Panc1 (cell line): ENCODE results near the gene LRR1. TPM values are rescaled to one million over a fixed set of nuclear protein-coding genes. Genes with fewer than 3 reads are reported as not detected.

Source experiments
- ATAC-seq: fragments of 200-7000 bp; cut with Tn5 transposase; 2 replicates; pipeline ENCODE4 v1.9.1; 2020; ENCODE audit warnings: mild to moderate bottlenecking, moderate library complexity
- BruUV-seq: library from RNA; stranded (reverse); fragments of 400-500 nt; replicated peaks from 2 replicates; lab custom pipeline; 2021; lab: Mats Ljungman, UMichigan
- CTCF ChIA-PET: fragments of 300-600 bp; sonication (Branson Sonifier 250); formaldehyde crosslinking; loops from one replicate; lab custom pipeline; 2022; ENCODE audit warnings: antibody characterized with exemption; lab: Charles Lee
- POLR2A ChIA-PET: fragments of 300-600 bp; sonication (Branson Sonifier 250); formaldehyde crosslinking; loops from one replicate; lab custom pipeline; 2022; ENCODE audit warnings: antibody characterized with exemption; lab: Charles Lee
- DNase-seq: peaks from one replicate; pipeline ENCODE4 v3.0.0-alpha.2; 2010; ENCODE audit warnings: low read depth, low spot score
- H3K27ac ChIP-seq: 2 replicates; pipeline ENCODE4 v1.5.1; 2011; ENCODE audit warnings: mild to moderate bottlenecking, low read length, inconsistent platforms
- H3K27me3 ChIP-seq: fragments of 200-500 bp; sonication (Bioruptor generic); 2 replicates; pipeline ENCODE4 v1.6.0; 2014; ENCODE audit warnings: low read length, inconsistent platforms; ENCODE audit not compliant: control insufficient read depth, insufficient read depth
- H3K36me3 ChIP-seq: fragments of 200-500 bp; sonication (Bioruptor generic); 2 replicates; pipeline ENCODE4 v1.5.1; 2014; ENCODE audit warnings: inconsistent platforms, mild to moderate bottlenecking, low read length, moderate library complexity; ENCODE audit not compliant: control insufficient read depth, insufficient read depth
- H3K4me1 ChIP-seq: 2 replicates; pipeline ENCODE4 v1.5.1; 2011; ENCODE audit warnings: inconsistent platforms, mild to moderate bottlenecking, low read length, moderate library complexity; ENCODE audit not compliant: control insufficient read depth, insufficient read depth
- H3K4me3 ChIP-seq, 2 experiments: 2 replicates each; pipeline ENCODE4 v1.5.1; 2011 to 2012; ENCODE audit warnings: low read depth in 2 of 2, low read length in 2 of 2, mild to moderate bottlenecking in 2 of 2, inconsistent platforms in 1 of 2, moderate library complexity in 1 of 2
- H3K9me3 ChIP-seq: fragments of 200-500 bp; sonication (Bioruptor generic); 2 replicates; pipeline ENCODE4 v1.5.1; 2014; ENCODE audit warnings: low read depth, mild to moderate bottlenecking, inconsistent platforms, low read length, moderate library complexity; ENCODE audit not compliant: control insufficient read depth, insufficient read depth
- CTCF ChIP-seq: fragments of 450-650 bp; IDR thresholded peaks from 2 replicates; pipeline ENCODE4 v1.5.1; 2017; ENCODE audit warnings: mild to moderate bottlenecking
- POLR2AphosphoS5 ChIP-seq: IDR thresholded peaks from 2 replicates; pipeline ENCODE4 v1.6.1; 2012; ENCODE audit warnings: mild to moderate bottlenecking, low read depth, low read length, moderate library complexity
- REST ChIP-seq, 2 experiments: IDR thresholded peaks; 2 replicates each; pipeline ENCODE4 v1.6.1; 2011 to 2012; ENCODE audit warnings: low read depth in 2 of 2, control low read depth in 1 of 2, low read length in 1 of 2, mild to moderate bottlenecking in 1 of 2, moderate library complexity in 1 of 2; ENCODE audit not compliant: insufficient read depth in 1 of 2
- SIN3A ChIP-seq: IDR thresholded peaks from 2 replicates; pipeline ENCODE4 v1.6.1; 2012; ENCODE audit warnings: low read depth, mild to moderate bottlenecking, low read length, moderate library complexity, borderline replicate concordance; ENCODE audit not compliant: insufficient read depth
- TCF7L2 ChIP-seq: IDR thresholded peaks from 2 replicates; pipeline ENCODE4 v1.6.1; 2011; ENCODE audit warnings: mild to moderate bottlenecking, low read depth, low read length, inconsistent platforms
- in situ Hi-C: cut with HindIII; loops from 2 replicates; pipeline ENCODE4 v1.10.0; 2016; ENCODE audit warnings: low sequenced_read_pairs, low pct_unique_long_range_greater_than_20kb
- intact Hi-C: fragments of 100-400 bp; cut with micrococcal nuclease; formaldehyde crosslinking; loops from one replicate; pipeline ENCODE4 v1.10.0; 2022; ENCODE audit not compliant: unreplicated experiment
- total RNA-seq: library from RNA; stranded (reverse); gene quantifications from one replicate; pipeline ENCODE4 v1.2.1, GENCODE V29; 2021; ENCODE audit not compliant: unreplicated experiment

LRR1 gene
- total RNA-seq, 1 experiment from 2014 or later = 23.3 TPM

GRCh38 chr14:49549881-49550280 lies 48.9 kb upstream of the LRR1 start:
- intact Hi-C loops = no loop called here
- H3K27ac ChIP-seq = no peak overlapping the region

More at GRCh38 chr14:49549881-49550280, 48.9 kb upstream of the LRR1 start:
- TF ChIP-seq TCF7L2 (no peak), CTCF (no peak), SIN3A (no peak), POLR2AphosphoS5 (no peak), REST (IDR thresholded peaks at IDR 0.05; ENCODE audit: insufficient read depth in 1 of 2, low read depth in 2 of 2, low read length in 1 of 2) (no peak)
- no peaks in the 10 kb centered on the region for H3K4me1 ChIP-seq
- BruUV-seq = no TSS peak
- ChIA-PET CTCF (interaction anchor here (0.5 to 0.9 kb wide), 2 partner anchors 80 to 88 kb away, joined by 4 to 5 read pairs; no protein-coding TSS in a partner anchor), POLR2A (no interaction called here)
- ATAC-seq (no peak), DNase-seq (no peak)
- no peaks in the 10 kb centered on the region for H3K36me3 ChIP-seq
- no peaks in the 10 kb centered on the region for H3K9me3 ChIP-seq
- in situ Hi-C loops = no loop called here
- no peak overlapping the region for H3K4me3 ChIP-seq
- H3K27me3 ChIP-seq = no peaks in the 10 kb centered on the region
